Cardiac fibroblast (primary cell): ENCODE results near the gene P3H4.

Experiments used
- DNase-seq, 2 donors: peaks; one replicate each; pipeline versions ENCODE4 v3.0.0 to v3.0.0-alpha.2; 2010; ENCODE audit warnings: low read depth in 2 of 2
- H3K4me3 ChIP-seq, 2 donors: replicated peaks in 1 of 2; 1 replicate in 1 of 2; 2 replicates in 1 of 2; pipeline ENCODE4 v1.5.1; 2011; ENCODE audit warnings: low read depth in 2 of 2, low read length in 2 of 2, mild to moderate bottlenecking in 2 of 2, moderate library complexity in 1 of 2
- CTCF ChIP-seq: IDR thresholded peaks from one replicate; pipeline ENCODE4 v1.5.1; 2011; ENCODE audit warnings: low read depth, mild to moderate bottlenecking, low read length, inconsistent platforms

Gene P3H4

GRCh38 chr17:41767324-41768042 is 44.3 kb downstream of the P3H4 start:
- no peak overlapping the region for H3K4me3 ChIP-seq
- TF ChIP-seq CTCF: no peak
- DNase-seq: no peak

GRCh38 chr17:41766135-41766534 is 45.6 kb downstream of the P3H4 start:
- no peak overlapping the region for H3K4me3 ChIP-seq
- no peak for DNase-seq
- no peak for TF ChIP-seq CTCF

- TF ChIP-seq CTCF: no peak
- no peak for DNase-seq
- H3K4me3 ChIP-seq: no peak overlapping the region
Measured at GRCh38 chr17:41763327-41763726, 48.4 kb downstream of the P3H4 start.

- no peak for DNase-seq
- no peak overlapping the region for H3K4me3 ChIP-seq
- TF ChIP-seq CTCF: no peak
Measured at GRCh38 chr17:41762841-41763240, 48.9 kb downstream of the P3H4 start.

- DNase-seq: no peak
- no peak overlapping the region for H3K4me3 ChIP-seq
- TF ChIP-seq CTCF: no peak
Measured at GRCh38 chr17:41762391-41762790, 49.4 kb downstream of the P3H4 start.

GRCh38 chr17:41760878-41761277 is 50.9 kb downstream of the P3H4 start:
- no peak overlapping the region for H3K4me3 ChIP-seq
- TF ChIP-seq CTCF: no peak
- DNase-seq: no peak

- DNase-seq: no peak
- H3K4me3 ChIP-seq: no peak overlapping the region
- TF ChIP-seq CTCF: no peak
Measured at GRCh38 chr17:41758601-41759000, 53.1 kb downstream of the P3H4 start.
